Dendritic cell treated with granulocyte-macrophage colony-stimulating factor and Interleukin-4, amounts not matched to agents 40 ng/mL and 50 ng/mL, for 4 days (primary cell): ENCODE data around the gene ATPAF2.
A peak's percentile ranks its signal among the peaks of the same experiment; 100 is the strongest.

Experiments
- H3K27ac Mint-ChIP-seq: one replicate; pipeline ENCODE4 v1.8.0; 2022; ENCODE audit warnings: mild to moderate bottlenecking, mixed read lengths
- H3K27me3 Mint-ChIP-seq: one replicate; pipeline ENCODE4 v1.8.0; 2022; ENCODE audit warnings: mild to moderate bottlenecking, mixed read lengths
- H3K36me3 Mint-ChIP-seq: one replicate; pipeline ENCODE4 v1.8.0; 2022; ENCODE audit warnings: low read depth, mixed read lengths
- H3K4me1 Mint-ChIP-seq: one replicate; pipeline ENCODE4 v1.8.0; 2022; ENCODE audit warnings: low read depth, mixed read lengths
- H3K4me3 Mint-ChIP-seq: one replicate; pipeline ENCODE4 v1.8.0; 2022; ENCODE audit warnings: mild to moderate bottlenecking, moderate library complexity, mixed read lengths
- H3K9me3 Mint-ChIP-seq: one replicate; pipeline ENCODE4 v1.8.0; 2022; ENCODE audit warnings: mixed read lengths
- intact Hi-C: fragments of 100-400 bp; cut with micrococcal nuclease; formaldehyde crosslinking; loops from one replicate; pipeline ENCODE4 v1.15.0; 2022

ATPAF2 gene

DNA sequence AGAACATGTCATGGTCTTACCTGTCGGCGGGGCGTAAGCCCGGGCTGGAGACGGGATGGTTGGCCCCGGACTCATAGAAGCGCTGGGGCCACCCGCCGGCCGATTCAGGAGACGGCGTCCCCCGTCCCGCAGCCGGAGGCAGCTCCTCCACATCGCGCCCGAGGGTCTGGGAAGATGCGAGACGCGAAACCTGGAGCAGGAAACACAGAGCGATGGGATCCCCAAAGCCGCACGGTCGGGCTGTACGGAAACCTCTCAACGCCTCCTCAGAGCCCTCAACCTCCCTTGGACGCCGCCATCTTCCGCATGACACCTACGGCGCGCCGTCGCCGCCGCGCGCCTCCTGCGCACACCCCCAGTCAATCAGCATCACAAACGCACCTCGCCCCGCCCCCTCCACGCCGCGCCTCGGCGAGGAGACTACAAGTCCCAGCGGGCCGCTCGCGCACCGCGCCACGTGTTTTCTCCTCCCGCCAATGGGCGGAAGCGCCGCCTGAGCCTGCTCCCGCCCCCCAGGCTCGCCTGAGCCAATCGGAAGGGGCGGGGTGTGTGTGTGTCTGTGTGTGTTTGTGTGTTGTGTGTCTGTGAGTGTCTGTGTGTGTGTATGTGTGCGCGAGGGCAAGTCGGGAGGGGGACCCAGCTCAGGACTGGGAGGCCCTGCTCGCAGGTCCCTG is at the start of gene ATPAF2, which contains the start of gene GID4:
ATPAF2 (minus strand) TSS at position 308 of the 674 bp plus-strand sequence; CDS start at position 153, 155 bp downstream.
GID4 (plus strand) TSS at position 548 of the 674 bp plus-strand sequence; CDS start at position 605, 57 bp downstream.
- H3K27ac Mint-ChIP-seq, result peak within 1 kb of the TSS; percentile 78
- no peaks in the 10 kb centered on the region for H3K9me3 Mint-ChIP-seq
- H3K4me3 Mint-ChIP-seq, result peak within 1 kb of the TSS; percentile 81
- intact Hi-C loops, result loop anchor here (10.0 kb wide), 1 partner anchor 214 kb away; no protein-coding TSS in a partner anchor
- no peaks in the 10 kb centered on the region for H3K27me3 Mint-ChIP-seq
- H3K36me3 Mint-ChIP-seq, result peaks cover 37% of the 10 kb centered on the region
- H3K4me1 Mint-ChIP-seq, result peaks cover 55% of the 10 kb centered on the region

DNA sequence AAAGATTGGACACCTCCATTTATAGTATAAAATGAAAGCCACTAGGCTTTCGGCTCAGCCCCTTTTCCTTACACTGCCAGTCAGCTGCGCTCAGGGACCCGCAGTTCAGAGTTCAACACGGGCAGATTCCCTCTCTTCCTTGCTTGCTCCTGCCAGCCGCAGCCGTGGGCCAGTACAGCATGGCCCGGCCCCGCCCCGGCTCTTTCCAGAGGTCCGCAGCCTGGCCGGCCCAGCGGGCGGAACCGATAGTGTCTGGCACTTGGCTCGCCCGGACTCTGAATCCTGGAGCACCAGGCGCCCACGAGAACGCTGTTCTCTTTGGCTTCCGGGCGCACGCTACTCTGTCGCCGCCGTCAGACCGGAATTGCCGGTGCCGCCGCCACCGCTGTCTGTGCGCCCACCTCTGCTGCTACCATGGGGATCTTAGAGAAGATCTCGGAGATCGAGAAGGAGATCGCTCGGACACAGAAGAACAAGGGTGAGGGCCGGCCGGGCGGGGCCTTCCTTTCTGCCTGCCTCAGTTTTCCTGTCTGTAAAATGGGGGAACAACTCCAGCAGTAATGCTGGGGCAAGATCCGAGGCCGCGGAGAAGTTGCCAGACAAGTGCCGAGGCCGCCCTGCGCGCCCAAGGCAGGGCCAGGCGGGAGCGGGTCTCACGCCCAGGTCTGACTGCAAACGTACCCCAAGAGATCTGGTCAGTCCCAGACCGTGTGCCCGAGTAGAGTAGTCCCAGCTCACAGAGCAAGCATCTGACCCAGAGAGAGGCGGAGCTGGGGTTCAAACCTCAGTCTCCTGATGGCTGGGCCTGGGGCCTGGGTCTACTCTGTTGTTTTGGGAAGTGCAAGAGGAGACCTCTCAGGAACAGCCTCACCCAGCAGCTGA is 48.9 kb upstream of the ATPAF2 start, which contains the start of gene DRG2:
DRG2 (plus strand) TSS at position 339 of the 882 bp plus-strand sequence; CDS start at position 415, 76 bp downstream.
- Mint-ChIP-seq H3K4me3 (peak within 1 kb of the TSS; percentile 98), H3K9me3 (no peaks in the 10 kb centered on the region), H3K36me3 (peaks cover 37% of the 10 kb centered on the region), H3K27me3 (no peaks in the 10 kb centered on the region), H3K4me1 (peaks cover 28% of the 10 kb centered on the region), H3K27ac (peak within 1 kb of the TSS; percentile 97)
- intact Hi-C loops, result no loop called here

GRCh38 chr17:18084256-18084655 is 45.3 kb upstream of the ATPAF2 start:
- Mint-ChIP-seq H3K27ac (no peak overlapping the region), H3K27me3 (peaks cover 2% of the 10 kb centered on the region), H3K4me3 (no peak overlapping the region), H3K9me3 (no peaks in the 10 kb centered on the region), H3K36me3 (peaks cover 8% of the 10 kb centered on the region), H3K4me1 (peaks cover 21% of the 10 kb centered on the region)
- intact Hi-C loops, result no loop called here

- peaks cover 6% of the 10 kb centered on the region for H3K27me3 Mint-ChIP-seq
- intact Hi-C loops, result no loop called here
- H3K4me1 Mint-ChIP-seq, result no peaks in the 10 kb centered on the region
- no peak overlapping the region for H3K27ac Mint-ChIP-seq
- no peaks in the 10 kb centered on the region for H3K36me3 Mint-ChIP-seq
- no peaks in the 10 kb centered on the region for H3K9me3 Mint-ChIP-seq
- no peak overlapping the region for H3K4me3 Mint-ChIP-seq
Observed at GRCh38 chr17:18079543-18079942, 40.6 kb upstream of the ATPAF2 start.

GRCh38 chr17:18076936-18077335 is 38.0 kb upstream of the ATPAF2 start:
- Mint-ChIP-seq H3K4me1 (no peaks in the 10 kb centered on the region), H3K4me3 (no peak overlapping the region), H3K27me3 (peaks cover 6% of the 10 kb centered on the region), H3K9me3 (no peaks in the 10 kb centered on the region), H3K36me3 (no peaks in the 10 kb centered on the region), H3K27ac (no peak overlapping the region)
- intact Hi-C loops, result no loop called here

DNA sequence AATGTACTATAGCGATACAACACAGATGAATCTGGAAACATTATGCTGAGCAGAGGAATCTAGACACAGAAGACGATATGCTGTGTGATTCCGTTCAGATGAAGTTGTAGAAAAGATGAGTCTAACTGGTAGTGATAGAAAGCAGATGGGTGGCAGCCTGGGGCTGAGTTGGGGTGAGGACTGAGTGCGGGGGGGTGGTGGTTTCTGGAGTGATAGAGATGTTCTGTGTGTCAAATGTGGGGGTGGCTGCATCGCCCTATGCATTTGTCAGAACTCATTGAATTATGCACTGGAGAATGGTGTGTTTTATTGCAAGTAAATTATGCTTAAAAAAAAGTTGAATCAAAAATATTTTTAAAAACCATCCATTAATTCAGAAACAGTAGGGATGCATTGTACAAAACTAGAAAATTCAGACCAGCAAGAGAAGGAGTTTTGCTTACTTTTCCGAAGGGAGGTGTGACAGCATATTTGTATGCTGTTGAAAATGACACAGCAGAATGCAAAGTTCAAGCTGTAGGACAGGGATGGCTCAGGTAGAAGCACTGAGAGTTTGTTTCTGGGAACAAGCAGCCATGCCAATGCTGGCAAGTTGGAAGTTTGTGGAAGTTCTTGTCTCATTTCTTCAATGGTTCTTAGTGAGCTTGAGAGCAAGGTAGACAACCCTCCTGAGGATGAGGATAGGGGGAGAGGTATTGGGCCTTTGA is 35.8 kb upstream of the ATPAF2 start:
- H3K9me3 Mint-ChIP-seq, result no peaks in the 10 kb centered on the region
- no peaks in the 10 kb centered on the region for H3K36me3 Mint-ChIP-seq
- H3K4me3 Mint-ChIP-seq, result no peak overlapping the region
- intact Hi-C loops, result no loop called here
- H3K27me3 Mint-ChIP-seq, result peaks cover 6% of the 10 kb centered on the region
- H3K4me1 Mint-ChIP-seq, result peaks cover 9% of the 10 kb centered on the region
- H3K27ac Mint-ChIP-seq, result no peak overlapping the region

DNA sequence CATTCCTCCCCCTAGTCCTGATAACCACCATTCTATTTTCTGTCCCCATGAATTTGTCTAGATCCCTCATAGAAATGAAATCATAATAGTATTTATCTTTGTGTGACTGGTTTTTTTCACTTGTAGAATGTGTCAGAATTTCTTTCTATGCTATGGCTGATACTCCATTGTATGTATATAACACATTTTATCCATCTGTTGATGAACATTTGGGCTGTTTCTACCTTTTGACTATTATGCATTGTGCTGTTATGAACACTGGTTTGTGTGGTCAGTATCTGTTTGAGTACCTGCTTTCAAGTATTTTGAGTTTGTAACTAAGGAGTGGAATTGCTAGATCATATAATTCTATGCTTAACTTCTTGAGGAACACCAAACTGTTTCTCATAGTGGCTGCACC is 32.8 kb upstream of the ATPAF2 start:
- peaks cover 9% of the 10 kb centered on the region for H3K4me1 Mint-ChIP-seq
- no peak overlapping the region for H3K4me3 Mint-ChIP-seq
- intact Hi-C loops, result no loop called here
- H3K9me3 Mint-ChIP-seq, result no peaks in the 10 kb centered on the region
- peaks cover 6% of the 10 kb centered on the region for H3K36me3 Mint-ChIP-seq
- peaks cover 2% of the 10 kb centered on the region for H3K27me3 Mint-ChIP-seq
- H3K27ac Mint-ChIP-seq, result no peak overlapping the region

- Mint-ChIP-seq H3K27ac (no peak overlapping the region), H3K4me1 (peaks cover 9% of the 10 kb centered on the region), H3K9me3 (no peaks in the 10 kb centered on the region), H3K36me3 (peaks cover 15% of the 10 kb centered on the region), H3K27me3 (peaks cover 2% of the 10 kb centered on the region), H3K4me3 (no peak overlapping the region)
- intact Hi-C loops, result no loop called here
Observed at GRCh38 chr17:18070861-18071340, 31.9 kb upstream of the ATPAF2 start.

DNA sequence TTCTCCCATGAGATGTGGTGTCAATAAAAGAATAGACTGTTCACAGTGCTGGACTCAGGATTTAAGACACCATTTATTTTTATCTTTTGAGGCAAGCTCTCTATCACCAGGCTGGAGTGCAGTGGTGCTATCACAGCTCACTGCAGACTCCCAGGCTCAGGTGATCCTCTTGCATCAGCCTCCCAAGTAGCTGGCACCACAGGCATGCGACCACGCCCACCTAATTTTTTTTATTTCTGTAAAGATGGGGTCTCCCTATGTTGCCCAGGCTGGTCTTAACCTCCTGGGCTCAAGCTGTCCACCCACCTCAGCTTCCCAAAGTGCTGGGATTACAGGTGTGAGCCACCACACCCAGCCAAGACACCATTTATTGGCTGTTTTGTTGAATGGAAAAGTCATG is 30.1 kb upstream of the ATPAF2 start:
- Mint-ChIP-seq H3K27ac (no peak overlapping the region), H3K4me3 (no peak overlapping the region), H3K9me3 (no peaks in the 10 kb centered on the region), H3K27me3 (no peaks in the 10 kb centered on the region), H3K4me1 (peaks cover 9% of the 10 kb centered on the region), H3K36me3 (peaks cover 33% of the 10 kb centered on the region)
- intact Hi-C loops, result no loop called here

DNA sequence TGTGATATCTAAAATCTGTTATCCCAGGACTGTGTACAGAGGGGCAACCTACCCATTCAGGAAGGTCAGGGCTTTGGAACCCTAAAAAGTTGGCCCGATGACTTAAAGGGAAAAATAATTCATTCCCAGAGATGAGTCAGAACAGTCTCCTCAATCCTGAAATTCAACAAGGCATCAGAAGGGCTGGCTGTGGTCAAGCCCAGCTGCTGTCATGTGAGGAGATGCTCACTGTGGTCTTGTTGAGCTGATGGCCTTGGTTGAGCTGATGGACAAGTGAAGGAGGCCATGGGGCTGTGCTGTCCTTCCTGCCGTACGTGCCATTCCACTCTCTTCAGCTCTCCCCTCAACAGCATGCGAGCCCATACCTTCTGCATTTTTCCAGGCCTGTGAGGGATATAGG is 27.9 kb upstream of the ATPAF2 start:
- H3K4me1 Mint-ChIP-seq, result peaks cover 9% of the 10 kb centered on the region
- intact Hi-C loops, result no loop called here

DNA sequence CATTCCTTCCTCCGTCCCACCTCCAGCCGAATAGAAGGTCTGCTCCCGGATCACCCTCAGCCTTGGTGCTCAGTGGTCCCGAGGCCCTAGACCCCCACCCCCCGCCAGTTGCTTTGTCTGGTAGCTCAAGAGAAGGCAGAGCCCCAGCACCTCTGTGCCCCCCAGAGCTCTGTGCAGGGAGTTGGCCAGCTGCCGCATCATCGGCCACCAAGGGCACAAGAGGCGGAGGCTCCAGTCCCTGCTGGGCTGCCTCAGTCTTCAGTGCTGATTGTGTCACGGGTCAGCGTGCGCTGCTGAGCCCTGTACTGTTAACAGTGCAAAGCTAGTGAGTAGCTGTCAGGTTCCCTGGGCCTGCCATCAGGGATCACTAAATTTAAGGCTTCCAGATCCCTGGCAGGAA is 26.6 kb upstream of the ATPAF2 start:
- no peaks in the 10 kb centered on the region for H3K27me3 Mint-ChIP-seq
- intact Hi-C loops, result no loop called here
- no peaks in the 10 kb centered on the region for H3K9me3 Mint-ChIP-seq
- no peak overlapping the region for H3K27ac Mint-ChIP-seq
- H3K4me3 Mint-ChIP-seq, result no peak overlapping the region
- peaks cover 67% of the 10 kb centered on the region for H3K36me3 Mint-ChIP-seq
- H3K4me1 Mint-ChIP-seq, result peaks cover under 1% of the 10 kb centered on the region

More for the DNA sequence above, 27.9 kb upstream of the ATPAF2 start:
- Mint-ChIP-seq H3K27ac (no peak overlapping the region), H3K36me3 (peaks cover 55% of the 10 kb centered on the region), H3K27me3 (no peaks in the 10 kb centered on the region), H3K4me3 (no peak overlapping the region), H3K9me3 (no peaks in the 10 kb centered on the region)

- Mint-ChIP-seq H3K27me3 (no peaks in the 10 kb centered on the region), H3K4me3 (no peak overlapping the region), H3K4me1 (no peaks in the 10 kb centered on the region), H3K27ac (no peak overlapping the region), H3K9me3 (no peaks in the 10 kb centered on the region), H3K36me3 (peaks cover 82% of the 10 kb centered on the region)
- intact Hi-C loops, result no loop called here
Observed at GRCh38 chr17:18064053-18064452, 25.1 kb upstream of the ATPAF2 start.

DNA sequence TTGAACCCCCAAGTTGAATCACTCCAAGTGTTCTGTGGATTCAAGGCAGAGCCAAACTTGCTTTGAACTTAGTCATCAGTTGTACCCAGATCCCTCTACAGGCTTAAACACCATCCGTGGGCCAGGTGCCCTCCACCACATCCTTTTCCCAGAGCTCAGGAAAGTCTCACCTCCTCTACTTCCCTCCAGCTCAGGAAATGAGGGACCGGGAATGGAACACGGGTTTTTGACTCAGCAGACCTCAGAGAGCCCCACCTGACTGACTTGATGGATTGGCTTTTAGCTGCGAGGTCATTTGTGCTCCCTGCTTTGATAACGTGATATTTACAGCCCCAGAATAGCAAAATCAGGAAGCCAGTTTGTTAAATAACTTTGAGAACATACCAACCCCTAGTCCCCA is 20.3 kb upstream of the ATPAF2 start:
- H3K4me1 Mint-ChIP-seq, result peaks cover 14% of the 10 kb centered on the region
- no peak overlapping the region for H3K27ac Mint-ChIP-seq
- H3K9me3 Mint-ChIP-seq, result no peaks in the 10 kb centered on the region
- peaks cover 92% of the 10 kb centered on the region for H3K36me3 Mint-ChIP-seq
- H3K4me3 Mint-ChIP-seq, result no peak overlapping the region
- H3K27me3 Mint-ChIP-seq, result no peaks in the 10 kb centered on the region
- intact Hi-C loops, result no loop called here
